ENCODE measurements around the gene RAB7B. TPM values are rescaled to one million over a fixed set of nuclear protein-coding genes. Genes with fewer than 3 reads are reported as not detected.
A peak's percentile ranks its signal among the peaks of the same experiment; 100 is the strongest.

RAB7B gene
- total and polyA plus RNA-seq, 12 donors, result 0.49 to 4.0 (median 1.2) TPM

- no peak for TF ChIP-seq CTCF (IDR thresholded peaks at IDR 0.05)
- ATAC-seq, result peak; percentile 80 to 94 (median 89)
- Histone ChIP-seq H3K27me3 (no peaks in the 10 kb centered on the region), H3K27ac (peak overlapping the region; percentile 15 to 91 (median 78)), H3K4me1 (peaks cover 5 to 28% (median 23%) of the 10 kb centered on the region in 9 donors), H3K36me3 (no peaks in the 10 kb centered on the region), H3K9me3 (no peaks in the 10 kb centered on the region), H3K4me3 (no peak overlapping the region)
- WGBS, 2 donors, result 27 to 46% methylated on average over 8 of the region's 8 CpGs
- peak; percentile 52 to 81 for DNase-seq
- intact Hi-C loops (cut with DNase I), result loop anchor here (1.0 to 10.0 kb wide), 13 partner anchors 56 to 385 kb away; no protein-coding TSS in a partner anchor
Measured at GRCh38 chr1:205976708-205977401, 26.3 kb downstream of the RAB7B start.

GRCh38 chr1:205976036-205976435 is 27.2 kb downstream of the RAB7B start:
- no peaks in the 10 kb centered on the region for H3K36me3 ChIP-seq
- TF ChIP-seq CTCF (IDR thresholded peaks at IDR 0.05), result no peak
- intact Hi-C loops (cut with DNase I), result loop anchor here (2.0 to 10.0 kb wide), 10 partner anchors 55 to 384 kb away; no protein-coding TSS in a partner anchor
- no peak overlapping the region for H3K4me3 ChIP-seq
- peak in 2 of 8 donors; percentile 1 to 4 for ATAC-seq
- peaks cover 5 to 35% (median 27%) of the 10 kb centered on the region in 9 donors for H3K4me1 ChIP-seq
- H3K27me3 ChIP-seq, result no peaks in the 10 kb centered on the region
- peak overlapping the region; percentile 47 to 91 (median 78) for H3K27ac ChIP-seq
- DNase-seq, result no peak
- no peaks in the 10 kb centered on the region for H3K9me3 ChIP-seq
- WGBS, 2 donors, result 63 to 84% methylated on average over 4 of the region's 4 CpGs

- ATAC-seq (peak in 2 of 8 donors; percentile 13 to 19), DNase-seq (no peak)
- TF ChIP-seq CTCF (IDR thresholded peaks at IDR 0.05), result no peak
- 68% methylated on average over 15 of the region's 15 CpGs for WGBS, 2 donors
- intact Hi-C loops (cut with DNase I), result loop anchor here in 8 of 10 donors (5.0 to 10.0 kb wide), 5 partner anchors 178 to 383 kb away; no protein-coding TSS in a partner anchor
- H3K27me3 ChIP-seq, result no peaks in the 10 kb centered on the region
- H3K27ac ChIP-seq, result peak overlapping the region in 7 of 10 donors; percentile 69 to 91 (median 80)
- no peaks in the 10 kb centered on the region for H3K9me3 ChIP-seq
- H3K4me1 ChIP-seq, result peaks cover 5 to 40% (median 27%) of the 10 kb centered on the region in 9 donors
- no peak overlapping the region for H3K4me3 ChIP-seq
- H3K36me3 ChIP-seq, result no peaks in the 10 kb centered on the region
Measured at GRCh38 chr1:205975387-205975998, 27.7 kb downstream of the RAB7B start.

GRCh38 chr1:205974712-205975111 is 28.5 kb downstream of the RAB7B start:
- H3K4me3 ChIP-seq, result no peak overlapping the region
- ATAC-seq (no peak), DNase-seq (no peak)
- no peak for TF ChIP-seq CTCF (IDR thresholded peaks at IDR 0.05)
- peaks cover 5 to 40% (median 27%) of the 10 kb centered on the region in 9 donors for H3K4me1 ChIP-seq
- WGBS, 2 donors, result 91 to 92% methylated on average over 3 of the region's 3 CpGs
- no peaks in the 10 kb centered on the region for H3K9me3 ChIP-seq
- no peaks in the 10 kb centered on the region for H3K36me3 ChIP-seq
- intact Hi-C loops (cut with DNase I), result loop anchor here in 8 of 10 donors (5.0 to 10.0 kb wide), 7 partner anchors 47 to 382 kb away; no protein-coding TSS in a partner anchor
- H3K27ac ChIP-seq, result no peak overlapping the region
- H3K27me3 ChIP-seq, result no peaks in the 10 kb centered on the region

Data from heart right ventricle (tissue), 16 donors.